H9 (cell line): ENCODE measurements around the gene TNFAIP2. TPM values are rescaled to one million over a fixed set of nuclear protein-coding genes. Genes with fewer than 3 reads are reported as not detected.
"Not testable (repeated sequence)": the region's sequence is repeated elsewhere in the genome, so short reads cannot be mapped to it uniquely, and the experiment has no call there.

Source experiments
- DNase-seq: peaks from one replicate; pipeline ENCODE4 v3.0.0-alpha.2; 2017
- H2AFZ ChIP-seq: one replicate; pipeline ENCODE4 v1.6.1; 2013; ENCODE audit warnings: mild to moderate bottlenecking, low read length, control low read depth, moderate library complexity
- H2AK5ac ChIP-seq: 2 replicates; pipeline ENCODE4 v1.6.1; 2013; ENCODE audit warnings: low read length, control low read depth, mixed read lengths; ENCODE audit not compliant: insufficient read length
- H2BK120ac ChIP-seq: one replicate; pipeline ENCODE4 v1.6.1; 2013; ENCODE audit warnings: low read depth, mild to moderate bottlenecking, low read length, control low read depth, inconsistent platforms; ENCODE audit not compliant: poor library complexity, severe bottlenecking
- H2BK12ac ChIP-seq: 2 replicates; pipeline ENCODE4 v1.6.1; 2013; ENCODE audit warnings: low read length, control low read depth, mixed read lengths, low read depth; ENCODE audit not compliant: insufficient read length
- H2BK15ac ChIP-seq: 2 replicates; pipeline ENCODE4 v1.6.1; 2013; ENCODE audit warnings: low read depth, low read length, control low read depth
- H2BK20ac ChIP-seq: one replicate; pipeline ENCODE4 v1.6.1; 2013; ENCODE audit warnings: low read depth, mild to moderate bottlenecking, low read length, control low read depth, inconsistent platforms; ENCODE audit not compliant: poor library complexity, severe bottlenecking
- H2BK5ac ChIP-seq: 2 replicates; pipeline ENCODE4 v1.6.1; 2013; ENCODE audit warnings: low read length, control low read depth, mixed read lengths; ENCODE audit not compliant: insufficient read length
- H3K14ac ChIP-seq: 2 replicates; pipeline ENCODE4 v1.6.1; 2013; ENCODE audit warnings: low read length, control low read depth; ENCODE audit not compliant: insufficient read depth
- H3K18ac ChIP-seq: 2 replicates; pipeline ENCODE4 v1.6.1; 2013; ENCODE audit warnings: low read depth, mild to moderate bottlenecking, mixed read lengths, low read length, control low read depth; ENCODE audit not compliant: insufficient read length
- H3K23ac ChIP-seq: 2 replicates; pipeline ENCODE4 v1.6.1; 2013; ENCODE audit warnings: low read length, control low read depth, mixed read lengths, low read depth; ENCODE audit not compliant: insufficient read length
- H3K23me2 ChIP-seq: 2 replicates; pipeline ENCODE4 v1.6.1; 2013; ENCODE audit warnings: low read depth, mild to moderate bottlenecking, mixed read lengths, low read length, control low read depth; ENCODE audit not compliant: insufficient read length, poor library complexity, severe bottlenecking
- H3K27ac ChIP-seq: 2 replicates; pipeline ENCODE4 v1.5.1; 2013; ENCODE audit warnings: low read length, control low read depth, mixed read lengths, low read depth; ENCODE audit not compliant: insufficient read length
- H3K27me3 ChIP-seq: 2 replicates; pipeline ENCODE4 v1.6.1; 2013; ENCODE audit warnings: low read length, control low read depth, inconsistent platforms; ENCODE audit not compliant: insufficient read depth
- H3K4ac ChIP-seq: 2 replicates; pipeline ENCODE4 v1.6.1; 2013; ENCODE audit warnings: low read depth, mild to moderate bottlenecking, control low read depth, inconsistent platforms, low read length, moderate library complexity
- H3K4me1 ChIP-seq: 2 replicates; pipeline ENCODE4 v1.6.1; 2013; ENCODE audit warnings: low read length, control low read depth, inconsistent platforms; ENCODE audit not compliant: insufficient read depth
- H3K4me2 ChIP-seq: 2 replicates; pipeline ENCODE4 v1.6.1; 2013; ENCODE audit warnings: low read length, control low read depth, mixed read lengths; ENCODE audit not compliant: insufficient read length, insufficient read depth
- H3K56ac ChIP-seq: 2 replicates; pipeline ENCODE4 v1.6.1; 2013; ENCODE audit warnings: low read depth, mild to moderate bottlenecking, mixed read lengths, low read length, control low read depth; ENCODE audit not compliant: insufficient read length
- H3K79me1 ChIP-seq: 2 replicates; pipeline ENCODE4 v1.6.1; 2013; ENCODE audit warnings: low read depth, mild to moderate bottlenecking, moderate library complexity, low read length, control low read depth, inconsistent platforms; ENCODE audit not compliant: insufficient read depth, poor library complexity, severe bottlenecking
- H3K79me2 ChIP-seq: 2 replicates; pipeline ENCODE4 v1.6.1; 2013; ENCODE audit warnings: low read length, control low read depth, inconsistent platforms; ENCODE audit not compliant: insufficient read depth
- H3K9ac ChIP-seq: 2 replicates; pipeline ENCODE4 v1.6.1; 2013; ENCODE audit warnings: low read length, control low read depth, mixed read lengths; ENCODE audit not compliant: insufficient read length; ENCODE audit errors: extremely low read depth
- H3K9me3 ChIP-seq: one replicate; pipeline ENCODE4 v1.6.1; 2013; ENCODE audit warnings: low read depth, low read length, inconsistent platforms; ENCODE audit not compliant: control insufficient read depth
- H3T11ph ChIP-seq: one replicate; pipeline ENCODE4 v1.6.1; 2013; ENCODE audit warnings: mild to moderate bottlenecking, low read length, control low read depth, inconsistent platforms
- H4K20me1 ChIP-seq: one replicate; pipeline ENCODE4 v1.6.1; 2013; ENCODE audit not compliant: control insufficient read depth, insufficient read length, insufficient read depth
- H4K5ac ChIP-seq: 2 replicates; pipeline ENCODE4 v1.6.1; 2013; ENCODE audit warnings: low read depth, mild to moderate bottlenecking, mixed read lengths, low read length, control low read depth; ENCODE audit not compliant: insufficient read length
- H4K8ac ChIP-seq: replicated peaks from 2 replicates; pipeline ENCODE4 v1.6.1; 2013; ENCODE audit warnings: low read length, control low read depth, mixed read lengths, low read depth; ENCODE audit not compliant: insufficient read length
- H4K91ac ChIP-seq: 2 replicates; pipeline ENCODE4 v1.6.1; 2013; ENCODE audit warnings: low read depth, mild to moderate bottlenecking, moderate library complexity, mixed read lengths, low read length, control low read depth; ENCODE audit not compliant: insufficient read length
- H3K27ac Mint-ChIP-seq, 3 experiments: 2 replicates in 2 of 3; 3 replicates in 1 of 3; pipeline ENCODE4 v1.8.0; 2020 to 2021; ENCODE audit warnings: mixed read lengths in 3 of 3, mild to moderate bottlenecking in 1 of 3, moderate library complexity in 1 of 3
- H3K27me3 Mint-ChIP-seq: 2 replicates; pipeline ENCODE4 v1.8.0; 2021; ENCODE audit warnings: low read depth, mild to moderate bottlenecking, moderate library complexity, mixed read lengths
- H3K36me3 Mint-ChIP-seq, 3 experiments: 2 replicates in 2 of 3; 3 replicates in 1 of 3; pipeline ENCODE4 v1.8.0; 2020 to 2021; ENCODE audit warnings: low read depth in 3 of 3, mixed read lengths in 3 of 3; ENCODE audit not compliant: insufficient read depth in 1 of 3
- H3K4me1 Mint-ChIP-seq, 2 experiments: 2 replicates each; pipeline ENCODE4 v1.8.0; 2020; ENCODE audit warnings: mixed read lengths in 2 of 2
- H3K4me3 Mint-ChIP-seq, 2 experiments: 2 replicates in 1 of 2; 3 replicates in 1 of 2; pipeline ENCODE4 v1.8.0; 2020 to 2021; ENCODE audit warnings: mild to moderate bottlenecking in 2 of 2, mixed read lengths in 2 of 2, moderate library complexity in 1 of 2
- H3K9me3 Mint-ChIP-seq, 2 experiments: 2 replicates in 1 of 2; 3 replicates in 1 of 2; pipeline ENCODE4 v1.8.0; 2020; ENCODE audit warnings: mild to moderate bottlenecking in 2 of 2, mixed read lengths in 2 of 2, moderate library complexity in 1 of 2
- WGBS: extraction: QIAGEN DNeasy Blood & Tissue Kit; methylation state at CpG from one replicate; pipeline ENCODE4 v1.1.7; 2013; ENCODE audit warnings: missing lambda C conversion rate, low lambda C conversion rate, mixed read lengths; ENCODE audit not compliant: insufficient read length; ENCODE audit errors: extremely low coverage; 5-methylcytosine and 5-hydroxymethylcytosine counted together
- total RNA-seq: library from RNA; stranded (reverse); gene quantifications from 2 replicates; pipeline ENCODE4 v1.2.1, GENCODE V29; 2021
- TF ChIP-seq, protein P1 (sequence below): fragments of 200-600 bp; sonication (generic); conservative IDR thresholded peaks from 3 replicates; pipeline ENCODE4 v1.8.0; 2021; ENCODE audit warnings: antibody characterized with exemption, mild to moderate bottlenecking

Gene TNFAIP2
- total RNA-seq, 1 experiment from 2014 or later, result 29.3 TPM

DNA sequence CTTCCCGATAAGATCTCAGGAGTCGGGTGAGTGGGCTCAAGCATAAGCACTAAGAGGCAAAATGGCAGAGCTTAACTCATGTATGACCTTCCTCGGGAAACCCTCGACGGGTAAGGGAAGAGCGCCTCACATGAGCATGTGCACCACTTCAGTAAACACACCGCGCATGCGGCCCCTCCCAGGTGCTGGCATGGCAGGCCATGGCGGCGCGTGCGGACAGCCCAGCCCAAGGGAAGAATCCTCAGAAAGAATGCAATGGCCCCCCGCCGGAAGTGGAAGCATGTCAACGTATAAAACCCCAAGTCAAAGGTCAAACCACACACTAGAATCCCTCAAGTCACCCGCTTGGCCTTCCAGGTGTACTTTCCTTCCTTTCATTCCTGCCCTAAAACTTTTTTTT is 6.6 kb upstream of the TNFAIP2 start:
- H4K8ac ChIP-seq, result no peak overlapping the region
- Mint-ChIP-seq H3K9me3 (no peaks in the 10 kb centered on the region), H3K27ac (no peak overlapping the region), H3K4me3 (no peak overlapping the region), H3K27me3 (no peaks in the 10 kb centered on the region), H3K36me3 (no peaks in the 10 kb centered on the region), H3K4me1 (peaks cover 5 to 22% of the 10 kb centered on the region in 2 experiments)
- H2AK5ac ChIP-seq, result no peak overlapping the region
- H4K5ac ChIP-seq, result no peak overlapping the region
- no peak overlapping the region for H2BK20ac ChIP-seq
- H3K4me1 ChIP-seq, result peaks cover 7% of the 10 kb centered on the region; the same call in 1 of the 2 replicates
- H3K4ac ChIP-seq, result no peak overlapping the region
- WGBS, result no CpG with 5 or more reads among the region's 17 CpGs
- no peak overlapping the region for H2BK5ac ChIP-seq
- no peak for DNase-seq
- H3K27me3 ChIP-seq, result no peaks in the 10 kb centered on the region
- no peaks in the 10 kb centered on the region for H3K23me2 ChIP-seq
- no peak overlapping the region for H3K9ac ChIP-seq
- H4K91ac ChIP-seq, result no peak overlapping the region
- no peaks in the 10 kb centered on the region for H3K79me2 ChIP-seq
- no peak overlapping the region for H3K4me2 ChIP-seq
- H2BK12ac ChIP-seq, result no peak overlapping the region
- no peak overlapping the region for H3K18ac ChIP-seq
- H3K14ac ChIP-seq, result no peak overlapping the region
- H2AFZ ChIP-seq, result no peak overlapping the region
- no peaks in the 10 kb centered on the region for H3K79me1 ChIP-seq
- no peak overlapping the region for H3T11ph ChIP-seq
- H4K20me1 ChIP-seq, result no peaks in the 10 kb centered on the region
- no peak overlapping the region for H3K56ac ChIP-seq
- TF ChIP-seq, protein P1, sequence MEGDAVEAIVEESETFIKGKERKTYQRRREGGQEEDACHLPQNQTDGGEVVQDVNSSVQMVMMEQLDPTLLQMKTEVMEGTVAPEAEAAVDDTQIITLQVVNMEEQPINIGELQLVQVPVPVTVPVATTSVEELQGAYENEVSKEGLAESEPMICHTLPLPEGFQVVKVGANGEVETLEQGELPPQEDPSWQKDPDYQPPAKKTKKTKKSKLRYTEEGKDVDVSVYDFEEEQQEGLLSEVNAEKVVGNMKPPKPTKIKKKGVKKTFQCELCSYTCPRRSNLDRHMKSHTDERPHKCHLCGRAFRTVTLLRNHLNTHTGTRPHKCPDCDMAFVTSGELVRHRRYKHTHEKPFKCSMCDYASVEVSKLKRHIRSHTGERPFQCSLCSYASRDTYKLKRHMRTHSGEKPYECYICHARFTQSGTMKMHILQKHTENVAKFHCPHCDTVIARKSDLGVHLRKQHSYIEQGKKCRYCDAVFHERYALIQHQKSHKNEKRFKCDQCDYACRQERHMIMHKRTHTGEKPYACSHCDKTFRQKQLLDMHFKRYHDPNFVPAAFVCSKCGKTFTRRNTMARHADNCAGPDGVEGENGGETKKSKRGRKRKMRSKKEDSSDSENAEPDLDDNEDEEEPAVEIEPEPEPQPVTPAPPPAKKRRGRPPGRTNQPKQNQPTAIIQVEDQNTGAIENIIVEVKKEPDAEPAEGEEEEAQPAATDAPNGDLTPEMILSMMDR, result no peak
- no peaks in the 10 kb centered on the region for H3K9me3 ChIP-seq
- no peak overlapping the region for H3K27ac ChIP-seq
- H2BK120ac ChIP-seq, result no peak overlapping the region
- H3K23ac ChIP-seq, result no peak overlapping the region
- H2BK15ac ChIP-seq, result no peak overlapping the region

DNA sequence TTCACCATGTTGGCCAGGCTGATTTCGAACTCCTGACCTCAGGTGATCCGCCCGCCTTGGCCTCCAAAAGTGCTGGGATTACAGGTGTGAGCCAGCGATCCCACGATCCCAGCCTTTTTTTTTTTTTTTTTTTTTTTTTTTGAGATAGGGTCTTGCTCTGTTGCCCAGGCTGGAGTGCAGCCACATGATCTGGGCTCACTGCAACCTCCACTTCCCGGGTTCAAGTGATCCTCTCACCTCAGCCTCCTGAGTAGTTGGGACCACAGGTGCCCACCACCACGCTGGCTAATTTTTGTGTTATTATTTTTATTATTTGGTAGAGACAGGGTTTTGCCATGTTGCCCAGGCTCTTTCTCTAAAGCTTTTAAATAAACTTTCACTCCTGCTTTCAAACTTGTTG is 5.8 kb upstream of the TNFAIP2 start:
- not testable (repeated sequence) for H3K4me2 ChIP-seq, H2BK20ac ChIP-seq, DNase-seq, H2BK12ac ChIP-seq, H4K5ac ChIP-seq, H3K79me1 ChIP-seq, H3K23ac ChIP-seq, H4K8ac ChIP-seq, H2AK5ac ChIP-seq, H4K20me1 ChIP-seq, H3T11ph ChIP-seq, H2AFZ ChIP-seq, H3K4me3 Mint-ChIP-seq, H3K14ac ChIP-seq, H3K27ac Mint-ChIP-seq, H3K9me3 ChIP-seq, H3K79me2 ChIP-seq, H2BK120ac ChIP-seq, H3K4ac ChIP-seq, H2BK15ac ChIP-seq, H3K23me2 ChIP-seq, H3K4me1 ChIP-seq, H3K27me3 Mint-ChIP-seq, H3K27me3 ChIP-seq, H3K9ac ChIP-seq, H2BK5ac ChIP-seq, H3K27ac ChIP-seq, H3K56ac ChIP-seq, H3K36me3 Mint-ChIP-seq, H3K18ac ChIP-seq, H3K9me3 Mint-ChIP-seq, H4K91ac ChIP-seq
- no CpG with 5 or more reads among the region's 7 CpGs for WGBS
- H3K4me1 Mint-ChIP-seq, result peaks cover 11 to 23% of the 10 kb centered on the region in 2 experiments
